Gastroesophageal sphincter (tissue), 4 donors: Measurements from ENCODE around the gene CD300LD. TPM values are rescaled to one million over a fixed set of nuclear protein-coding genes. Genes with fewer than 3 reads are reported as not detected.
A peak's percentile ranks its signal among the peaks of the same experiment; 100 is the strongest.

Experiments used
- ATAC-seq: fragments of 150-250 bp; one replicate; pipeline ENCODE4 v1.9.1; 2016; ENCODE audit warnings: mild to moderate bottlenecking, moderate library complexity
- H3K27ac ChIP-seq, 4 donors: fragments of 200-600 bp; sonication (generic) in 3 of 4; 1 replicate in 3 of 4; 2 replicates in 1 of 4; pipeline ENCODE4 v1.5.1; 2016 to 2019
- H3K27me3 ChIP-seq: fragments of 200-600 bp; sonication (generic); one replicate; pipeline ENCODE4 v1.5.1; 2019
- H3K36me3 ChIP-seq, 2 donors: fragments of 200-600 bp; sonication (generic); one replicate each; pipeline ENCODE4 v1.5.1; 2019; ENCODE audit warnings: control low read depth in 1 of 2
- H3K4me1 ChIP-seq, 3 donors: fragments of 200-600 bp; sonication (generic); 1 replicate in 2 of 3; 2 replicates in 1 of 3; pipeline ENCODE4 v1.5.1; 2016 to 2019; ENCODE audit warnings: control low read depth in 2 of 3
- H3K4me3 ChIP-seq, 2 donors: fragments of 200-600 bp; sonication (generic); one replicate each; pipeline ENCODE4 v1.5.1; 2019; ENCODE audit warnings: mild to moderate bottlenecking in 1 of 2, moderate library complexity in 1 of 2
- H3K9me3 ChIP-seq, 3 donors: fragments of 200-600 bp; sonication (generic); one replicate each; pipeline ENCODE4 v1.5.1; 2017 to 2019; ENCODE audit warnings: control low read depth in 2 of 3
- CTCF ChIP-seq, 4 experiments: fragments of 200-600 bp in 2 of 4; fragments of 450-650 bp in 2 of 4; sonication (generic) in 1 of 4; IDR thresholded peaks; one replicate each; pipeline ENCODE4 v1.5.1; 2017 to 2019; ENCODE audit warnings: antibody characterized with exemption in 4 of 4, mild to moderate bottlenecking in 2 of 4, moderate library complexity in 2 of 4
- EP300 ChIP-seq: sonication (generic); formaldehyde crosslinking; IDR thresholded peaks from one replicate; pipeline ENCODE4 v1.6.1; 2017; ENCODE audit warnings: antibody characterized with exemption, mild to moderate bottlenecking
- POLR2A ChIP-seq, 2 donors: fragments of 450-650 bp; IDR thresholded peaks; one replicate each; pipeline ENCODE4 v1.6.1; 2017; ENCODE audit warnings: antibody characterized with exemption in 2 of 2, mild to moderate bottlenecking in 2 of 2, moderate library complexity in 1 of 2
- POLR2AphosphoS5 ChIP-seq: sonication (generic); formaldehyde crosslinking; IDR thresholded peaks from one replicate; pipeline ENCODE4 v1.6.1; 2017; ENCODE audit warnings: antibody characterized with exemption
- WGBS, 2 donors: methylation state at CpG; one replicate each; pipeline ENCODE4 v1.1.5; 2018; ENCODE audit warnings: low coverage in 1 of 2; 5-methylcytosine and 5-hydroxymethylcytosine counted together
- total RNA-seq, 4 donors: library from RNA; depleted of rRNA; stranded (reverse); fragments of >200 nt; gene quantifications; one replicate each; pipeline ENCODE4 v1.1.0, GENCODE V29; 2016

Gene CD300LD
- total RNA-seq, 4 donors from 2014 or later: not detected

- Histone ChIP-seq H3K4me3 (no peak overlapping the region), H3K4me1 (no peaks in the 10 kb centered on the region), H3K27me3 (peaks cover 10% of the 10 kb centered on the region), H3K27ac (no peak overlapping the region), H3K9me3 (peaks cover 0 to 5% (median 0%) of the 10 kb centered on the region in 3 donors), H3K36me3 (no peaks in the 10 kb centered on the region)
- 56% methylated on average over 5 of the region's 10 CpGs; no CpG with 5 or more reads in 1 of the 2 donors for WGBS, 2 donors
- TF ChIP-seq POLR2A (IDR thresholded peaks at IDR 0.05): no peak
- TF ChIP-seq POLR2AphosphoS5: no peak
- no peak for TF ChIP-seq CTCF (IDR thresholded peaks at IDR 0.05)
- no peak for TF ChIP-seq EP300
- no peak for ATAC-seq
These were observed 52.7 kb downstream of the CD300LD start for GRCh38 chr17:74539281-74539820.

- Histone ChIP-seq H3K27ac (no peak overlapping the region), H3K27me3 (peaks cover 16% of the 10 kb centered on the region), H3K9me3 (peaks cover 0 to 5% (median 0%) of the 10 kb centered on the region in 3 donors), H3K36me3 (no peaks in the 10 kb centered on the region), H3K4me1 (no peaks in the 10 kb centered on the region), H3K4me3 (no peak overlapping the region)
- TF ChIP-seq CTCF (IDR thresholded peaks at IDR 0.05) (no peak), POLR2A (IDR thresholded peaks at IDR 0.05) (no peak), POLR2AphosphoS5 (no peak), EP300 (no peak)
- WGBS, 2 donors: 65 to 79% methylated on average over 3 of the region's 3 CpGs
- no peak for ATAC-seq
These were observed 55.2 kb downstream of the CD300LD start for GRCh38 chr17:74536890-74537289.

- ATAC-seq: peak; percentile 58
- Histone ChIP-seq H3K27ac (no peak overlapping the region), H3K9me3 (peaks cover 0 to 5% (median 0%) of the 10 kb centered on the region in 3 donors), H3K27me3 (peaks cover 17% of the 10 kb centered on the region), H3K4me1 (no peaks in the 10 kb centered on the region), H3K4me3 (peak overlapping the region in 1 of 2 donors; percentile 2), H3K36me3 (no peaks in the 10 kb centered on the region)
- TF ChIP-seq EP300 (no peak), POLR2AphosphoS5 (no peak), POLR2A (IDR thresholded peaks at IDR 0.05) (no peak), CTCF (IDR thresholded peaks at IDR 0.05) (no peak)
- 61 to 69% methylated on average over 3 to 6 of the region's 10 CpGs for WGBS, 2 donors
These were observed 60.0 kb downstream of the CD300LD start for GRCh38 chr17:74532115-74532514.

GRCh38 chr17:74531231-74531761, 60.8 kb downstream of the CD300LD start, which contains the start of gene CD300LB:
Gene CD300LB (minus strand): TSS chr17:74531475. CDS start chr17:74531350, 125 bp downstream.
- H3K4me1 ChIP-seq: no peaks in the 10 kb centered on the region
- no peak for ATAC-seq
- no peak within 1 kb of the TSS for H3K27ac ChIP-seq
- H3K36me3 ChIP-seq: no peaks in the 10 kb centered on the region
- H3K4me3 ChIP-seq: no peak within 1 kb of the TSS
- H3K27me3 ChIP-seq: peaks cover 17% of the 10 kb centered on the region
- peaks cover 0 to 5% (median 0%) of the 10 kb centered on the region in 3 donors for H3K9me3 ChIP-seq
- WGBS, 2 donors: 35 to 58% methylated on average over 4 to 6 of the region's 10 CpGs
- TF ChIP-seq CTCF (IDR thresholded peaks at IDR 0.05) (no peak), EP300 (no peak), POLR2AphosphoS5 (no peak), POLR2A (IDR thresholded peaks at IDR 0.05) (no peak)

- WGBS, 2 donors: 74% methylated on average over 4 to 5 of the region's 5 CpGs
- H3K9me3 ChIP-seq: peaks cover 0 to 5% (median 0%) of the 10 kb centered on the region in 3 donors
These were observed 61.3 kb downstream of the CD300LD start for GRCh38 chr17:74530831-74531150.

More at GRCh38 chr17:74530831-74531150, 61.3 kb downstream of the CD300LD start:
- H3K4me3 ChIP-seq: no peak overlapping the region
- no peaks in the 10 kb centered on the region for H3K36me3 ChIP-seq
- peaks cover 17% of the 10 kb centered on the region for H3K27me3 ChIP-seq
- no peak for ATAC-seq
- H3K4me1 ChIP-seq: no peaks in the 10 kb centered on the region
- TF ChIP-seq POLR2AphosphoS5 (no peak), POLR2A (IDR thresholded peaks at IDR 0.05) (no peak), CTCF (IDR thresholded peaks at IDR 0.05) (no peak), EP300 (no peak)
- no peak overlapping the region for H3K27ac ChIP-seq
